HG02870 (cell line): ENCODE data around the gene SPATC1L.

Source experiments
- ATAC-seq: cut with Tn5 transposase; IDR thresholded peaks from one replicate; pipeline ENCODE4 v1.9.1; 2021; ENCODE audit warnings: mild to moderate bottlenecking, moderate library complexity; ENCODE audit not compliant: unreplicated experiment

The SPATC1L gene

DNA sequence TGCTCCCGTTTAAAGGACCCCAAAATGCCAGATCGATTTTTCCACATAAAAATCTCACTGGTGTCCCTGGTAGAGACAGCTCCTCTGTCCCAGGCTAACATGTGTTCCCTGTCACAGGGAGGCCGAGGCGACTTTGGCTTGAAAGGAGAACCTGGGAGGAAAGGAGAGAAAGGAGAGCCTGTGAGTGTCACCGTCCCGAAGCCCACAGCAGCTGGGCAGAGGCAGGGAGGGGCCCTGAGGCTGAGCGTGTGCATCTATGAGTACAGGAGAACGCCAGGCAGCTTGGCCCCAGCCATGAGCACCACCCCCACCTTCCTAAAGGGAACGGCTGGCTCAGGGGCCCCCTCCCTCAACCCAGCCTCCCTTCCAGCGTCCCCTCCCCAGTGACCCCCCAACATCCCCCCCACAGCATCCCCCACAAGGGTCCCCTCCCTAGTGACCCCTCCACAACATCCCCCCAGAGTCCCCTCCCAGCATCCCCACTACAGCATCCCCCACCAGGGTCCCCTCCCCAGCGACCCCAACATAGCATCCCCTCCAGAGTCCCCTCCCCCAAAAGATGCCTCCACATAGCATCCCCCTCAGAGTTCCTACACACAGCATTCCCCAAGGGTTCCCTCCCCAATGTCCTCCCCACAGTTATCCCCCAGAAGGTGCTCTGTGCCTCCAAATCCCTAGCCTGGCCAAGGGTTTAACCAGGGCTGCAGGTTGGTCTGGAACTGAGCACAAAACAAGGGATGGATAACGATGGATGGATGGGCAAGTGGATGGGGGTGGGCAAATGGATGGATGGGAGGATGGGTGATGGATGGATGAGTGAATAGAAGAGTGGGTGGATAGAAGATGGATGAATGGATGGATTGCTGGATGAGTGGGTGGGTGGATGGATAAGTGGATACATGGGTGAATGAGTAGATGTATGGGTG is 61.2 kb downstream of the SPATC1L start:
- ATAC-seq, result no peak

GRCh38 chr21:46122237-46122671 is 62.0 kb downstream of the SPATC1L start:
- ATAC-seq, result no peak

DNA sequence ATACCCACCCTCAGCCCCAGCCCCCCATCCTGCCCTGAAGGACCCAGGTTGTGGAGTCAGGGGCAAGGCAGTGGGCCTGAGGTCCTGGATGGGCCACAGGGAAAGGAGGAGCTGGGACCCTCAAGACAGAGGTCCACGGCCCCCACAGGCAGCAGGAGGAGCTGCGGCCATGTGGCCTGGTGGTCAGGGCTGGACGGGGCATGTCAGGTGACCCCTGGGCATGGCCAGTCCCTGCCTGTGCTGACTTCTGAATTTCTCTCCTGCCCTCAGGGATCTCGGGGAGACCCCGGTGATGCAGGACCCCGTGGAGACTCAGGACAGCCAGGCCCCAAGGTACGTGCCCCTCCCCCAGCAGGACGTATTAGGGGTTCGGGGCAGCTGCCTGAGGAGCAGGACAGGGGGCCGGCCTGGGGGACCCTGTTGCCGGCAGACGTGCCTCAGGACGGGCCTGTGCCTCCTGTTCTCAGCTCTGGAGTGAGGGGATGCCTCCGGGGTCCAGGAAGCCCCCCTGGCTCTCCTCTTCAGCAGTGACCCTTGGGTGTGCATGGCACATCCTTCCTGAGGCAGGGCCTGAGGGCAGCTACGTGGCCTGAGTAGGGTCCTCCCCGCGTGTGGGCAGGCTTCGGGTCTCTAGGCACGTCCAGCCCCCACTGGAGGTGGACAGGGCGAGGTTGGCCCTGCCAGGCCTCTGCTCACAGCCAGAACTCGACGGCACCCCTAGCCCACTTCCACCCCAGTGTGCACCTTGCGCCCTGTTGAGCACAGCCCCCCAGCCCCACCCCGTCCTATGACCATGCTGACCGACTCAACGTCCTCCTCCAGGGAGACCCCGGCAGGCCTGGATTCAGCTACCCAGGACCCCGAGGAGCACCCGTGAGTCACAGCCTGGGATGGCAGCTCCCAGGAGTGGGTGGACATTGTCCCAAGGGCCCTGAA is 62.7 kb downstream of the SPATC1L start:
- no peak for ATAC-seq

GRCh38 chr21:46120301-46121285 is 63.7 kb downstream of the SPATC1L start:
- ATAC-seq, result no peak

- ATAC-seq, result no peak
Observed at GRCh38 chr21:46119637-46120271, 64.5 kb downstream of the SPATC1L start.

DNA sequence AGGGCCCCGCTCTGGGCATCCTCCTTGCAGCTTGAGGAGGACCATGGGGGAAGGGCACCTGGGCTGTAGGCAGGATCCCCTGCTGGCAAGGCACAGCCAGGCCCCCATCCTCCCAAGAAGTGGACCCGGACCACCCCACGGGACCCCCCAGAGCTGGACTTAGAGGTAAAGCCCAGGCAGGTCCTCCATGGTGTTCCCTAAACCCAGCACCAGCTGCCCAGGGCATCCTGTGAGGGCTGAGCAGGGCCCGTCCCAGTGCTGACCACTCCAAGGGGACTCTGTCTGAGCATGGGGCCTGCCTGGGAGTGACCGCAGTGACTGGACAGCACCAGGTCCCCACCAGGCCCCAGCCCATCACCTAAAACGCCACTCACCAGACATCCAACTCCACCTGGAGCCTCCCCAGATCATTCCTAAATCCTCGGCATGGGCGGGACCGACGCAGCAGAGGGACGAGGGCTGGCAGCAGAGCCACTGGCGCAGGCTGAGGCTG is 65.1 kb downstream of the SPATC1L start:
- ATAC-seq, result no peak

- ATAC-seq, result no peak
Observed at GRCh38 chr21:46118316-46119143, 65.7 kb downstream of the SPATC1L start.

DNA sequence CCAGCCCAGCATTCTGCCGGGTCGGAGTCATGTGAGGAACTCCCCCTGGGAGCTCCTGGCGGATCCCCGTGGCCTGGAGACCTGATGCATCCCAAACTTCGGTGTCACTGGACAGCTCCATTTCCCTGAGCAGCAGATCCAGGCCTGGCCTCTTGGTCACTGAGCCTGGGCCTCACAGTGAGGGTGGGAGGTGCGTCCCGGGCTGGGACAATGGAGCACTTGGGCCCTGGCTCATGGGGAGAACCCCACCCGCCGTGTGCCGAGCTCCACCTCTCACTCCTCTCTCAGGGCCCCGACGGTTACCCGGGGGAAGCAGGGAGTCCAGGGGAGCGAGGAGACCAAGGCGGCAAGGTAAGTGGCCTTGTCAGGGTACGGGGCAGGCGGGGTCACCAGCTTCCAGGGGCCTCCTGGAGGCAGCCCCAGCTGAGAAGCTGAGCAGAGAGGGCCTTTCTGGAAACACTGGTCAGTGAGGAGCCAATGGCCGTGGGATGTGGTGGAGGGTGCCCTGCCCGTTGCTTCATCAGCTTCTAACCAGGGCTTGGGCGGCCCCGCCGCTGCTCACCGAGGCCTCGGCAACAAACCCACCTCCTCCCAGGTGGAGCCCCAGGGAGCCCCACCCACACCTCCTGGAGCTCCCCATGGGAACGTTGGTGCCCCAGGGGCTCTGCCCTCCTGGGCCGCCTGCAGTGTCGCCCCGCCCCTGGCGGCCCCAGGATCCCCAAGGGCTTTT is 66.5 kb downstream of the SPATC1L start:
- ATAC-seq, result no peak

DNA sequence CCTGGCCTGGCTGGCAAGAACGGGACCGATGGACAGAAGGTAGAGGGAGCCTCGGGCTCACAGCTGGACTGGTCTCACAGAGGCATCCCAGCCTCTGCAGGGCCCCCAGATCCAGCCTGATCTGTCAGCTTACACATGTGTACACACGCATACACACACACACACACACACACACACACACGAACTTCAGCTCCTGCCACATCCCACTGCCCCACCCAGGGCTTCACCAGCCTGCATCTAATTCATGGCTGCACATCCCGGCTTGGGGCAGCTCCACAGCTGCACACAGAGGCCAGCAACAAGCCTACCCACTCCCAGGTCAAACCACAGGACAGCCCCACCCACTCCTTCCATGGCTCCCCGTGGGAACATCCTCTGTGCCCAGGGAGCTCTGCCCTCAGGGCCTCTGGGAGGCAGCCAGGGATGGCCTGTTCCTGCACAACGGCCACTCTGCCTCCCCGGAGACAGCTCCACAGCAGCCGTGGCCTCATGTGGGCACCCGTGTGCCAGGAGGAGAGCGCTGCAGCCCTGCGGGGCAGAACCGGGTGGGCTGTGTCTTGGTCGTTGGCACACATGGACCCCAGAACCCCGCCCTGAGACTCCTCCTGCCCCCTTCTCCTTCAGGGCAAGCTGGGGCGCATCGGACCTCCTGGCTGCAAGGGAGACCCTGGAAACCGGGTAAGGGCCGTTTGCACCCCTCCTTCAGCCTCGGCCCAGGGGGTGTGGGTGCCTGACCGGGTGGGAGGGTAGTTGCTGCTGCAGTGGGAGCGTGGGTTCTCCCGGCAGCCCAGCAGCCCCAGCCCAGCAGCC is 67.3 kb downstream of the SPATC1L start:
- ATAC-seq, result no peak

DNA sequence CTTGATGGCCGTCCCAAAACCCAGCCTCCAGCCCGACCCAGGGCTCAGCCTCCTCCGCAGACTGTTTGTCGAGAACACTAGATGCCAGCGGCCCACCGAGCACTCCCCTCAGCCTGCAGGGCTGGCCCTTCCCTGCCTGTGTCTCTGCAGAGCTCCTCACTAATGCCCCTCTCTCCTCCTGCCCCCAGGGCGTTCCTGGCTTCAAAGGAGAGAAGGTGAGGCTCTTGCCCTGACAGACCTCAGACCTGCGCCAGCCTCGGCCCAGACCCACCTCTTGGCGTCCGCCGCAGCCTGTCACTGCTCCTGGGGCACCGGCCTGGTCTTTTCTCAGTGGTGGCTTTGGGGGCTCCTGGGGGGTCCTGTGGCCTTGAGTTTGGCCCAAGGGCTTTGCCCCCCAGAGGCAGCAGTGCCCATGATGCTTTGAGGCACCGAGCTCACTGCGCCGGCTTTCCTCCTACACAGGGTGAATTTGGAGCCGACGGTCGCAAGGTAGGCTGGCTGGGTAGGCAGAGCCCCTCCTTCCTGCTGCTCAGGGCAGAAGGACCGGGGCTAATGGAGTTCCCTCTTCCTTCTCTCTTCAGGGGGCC is 68.0 kb downstream of the SPATC1L start:
- ATAC-seq, result no peak

DNA sequence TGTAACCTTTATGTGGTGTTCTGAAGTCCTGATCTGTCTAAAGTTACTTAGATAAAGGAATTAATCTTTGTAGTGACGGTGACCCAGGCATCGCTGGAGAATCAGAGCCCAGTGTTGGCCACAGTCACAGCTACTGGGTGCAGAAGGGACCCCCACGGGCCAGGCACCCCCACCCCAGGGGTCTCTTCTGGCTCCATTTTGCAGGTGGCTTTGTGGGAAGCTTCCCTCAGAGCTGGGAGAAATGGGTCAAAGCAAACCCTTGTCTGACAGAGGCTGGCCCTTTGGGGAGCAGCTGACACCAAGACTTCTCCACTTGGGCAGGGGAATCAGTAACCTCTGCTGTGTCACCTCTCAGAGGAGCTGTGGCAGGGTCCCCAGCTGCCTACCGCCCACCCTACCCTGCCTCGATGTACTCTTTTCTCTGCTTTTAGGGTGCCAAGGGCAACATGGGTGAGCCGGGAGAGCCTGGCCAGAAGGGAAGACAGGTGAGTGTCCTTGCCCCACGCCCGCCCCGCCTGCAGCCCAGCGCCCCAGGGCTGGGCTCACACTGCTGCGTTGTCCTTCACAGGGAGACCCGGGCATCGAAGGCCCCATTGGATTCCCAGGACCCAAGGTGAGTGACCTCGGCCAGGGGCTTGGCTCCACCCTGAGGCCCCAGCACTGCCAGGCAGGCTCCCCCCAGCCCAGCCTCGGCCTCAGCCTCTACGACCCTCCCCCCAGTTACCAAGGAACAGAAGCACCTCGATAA is 68.6 kb downstream of the SPATC1L start:
- ATAC-seq, result no peak

DNA sequence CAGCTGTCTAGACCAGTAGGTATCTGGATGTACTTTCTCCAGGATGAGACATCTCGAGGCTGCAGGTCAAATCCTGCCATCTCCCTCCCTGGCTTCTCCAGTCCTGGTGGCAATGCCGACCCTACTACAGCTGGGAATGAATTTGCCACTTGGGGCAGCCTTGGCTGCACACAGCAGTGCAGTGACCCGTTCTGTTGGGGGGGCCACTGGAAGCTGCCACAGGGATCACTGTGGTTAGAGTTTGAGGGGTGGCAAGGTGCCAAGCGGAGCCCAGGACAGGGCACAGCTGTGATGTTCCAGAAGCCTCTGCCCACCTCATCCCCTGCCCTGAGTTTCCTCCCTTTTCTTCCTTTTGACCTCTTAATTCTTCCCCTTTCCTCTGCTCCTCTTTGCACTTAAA is 69.3 kb downstream of the SPATC1L start:
- no peak for ATAC-seq

DNA sequence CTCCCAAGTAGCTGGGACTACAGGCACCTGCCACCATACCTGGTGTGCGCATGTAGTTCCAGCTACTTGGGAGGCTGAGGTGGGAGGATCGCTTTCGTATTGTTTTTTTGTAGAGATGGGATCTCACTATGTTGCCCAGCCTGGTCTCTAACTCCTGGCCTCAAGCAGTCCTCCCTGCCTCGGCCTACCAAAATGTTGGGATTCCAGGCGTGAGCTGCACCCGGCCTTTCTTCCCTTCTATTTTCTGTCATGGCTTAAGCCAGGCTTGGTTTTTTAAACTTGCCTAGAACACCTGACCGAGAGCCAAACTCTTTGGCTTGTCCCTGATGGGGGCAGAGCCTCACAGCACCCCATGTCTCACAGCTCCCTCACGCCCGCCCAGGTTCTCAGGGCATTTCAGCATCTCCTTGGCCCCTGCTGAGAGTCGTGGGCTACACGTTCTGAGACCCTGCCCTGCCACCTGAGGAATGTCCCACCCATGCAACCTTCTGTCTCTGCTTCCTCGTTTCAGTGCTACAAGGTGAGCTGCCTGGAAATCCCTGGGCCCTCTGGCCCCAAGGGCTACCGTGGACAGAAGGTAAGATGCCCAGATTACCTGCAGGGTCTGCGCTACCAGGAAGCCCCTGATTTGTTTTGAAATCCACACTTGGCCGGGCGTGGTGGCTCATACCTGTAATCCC is 70.6 kb downstream of the SPATC1L start:
- no peak for ATAC-seq

DNA sequence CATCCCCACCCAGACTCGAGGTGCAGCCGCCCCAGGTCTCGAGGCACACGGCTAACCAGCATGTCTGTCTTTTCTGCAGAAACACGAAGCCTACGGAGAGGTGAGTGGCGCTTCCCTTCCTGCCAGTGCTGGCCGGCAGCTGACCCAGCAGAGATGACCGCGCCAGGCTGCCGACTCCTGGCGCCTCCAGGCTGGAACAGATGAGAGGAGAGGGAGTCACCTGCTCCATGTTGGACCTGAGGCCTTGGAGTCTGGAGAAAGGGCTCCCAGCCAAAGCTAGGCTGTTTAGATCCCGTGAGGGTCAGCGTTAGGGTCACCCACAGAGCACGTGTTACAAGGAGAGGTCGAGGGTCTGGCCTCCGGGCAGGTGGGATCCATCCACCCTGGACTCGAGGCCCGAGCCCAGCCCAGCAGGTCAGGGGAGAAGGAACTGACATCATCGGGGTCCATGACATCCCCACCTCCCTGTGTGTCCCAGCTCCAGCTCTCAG is 71.5 kb downstream of the SPATC1L start:
- ATAC-seq, result no peak

DNA sequence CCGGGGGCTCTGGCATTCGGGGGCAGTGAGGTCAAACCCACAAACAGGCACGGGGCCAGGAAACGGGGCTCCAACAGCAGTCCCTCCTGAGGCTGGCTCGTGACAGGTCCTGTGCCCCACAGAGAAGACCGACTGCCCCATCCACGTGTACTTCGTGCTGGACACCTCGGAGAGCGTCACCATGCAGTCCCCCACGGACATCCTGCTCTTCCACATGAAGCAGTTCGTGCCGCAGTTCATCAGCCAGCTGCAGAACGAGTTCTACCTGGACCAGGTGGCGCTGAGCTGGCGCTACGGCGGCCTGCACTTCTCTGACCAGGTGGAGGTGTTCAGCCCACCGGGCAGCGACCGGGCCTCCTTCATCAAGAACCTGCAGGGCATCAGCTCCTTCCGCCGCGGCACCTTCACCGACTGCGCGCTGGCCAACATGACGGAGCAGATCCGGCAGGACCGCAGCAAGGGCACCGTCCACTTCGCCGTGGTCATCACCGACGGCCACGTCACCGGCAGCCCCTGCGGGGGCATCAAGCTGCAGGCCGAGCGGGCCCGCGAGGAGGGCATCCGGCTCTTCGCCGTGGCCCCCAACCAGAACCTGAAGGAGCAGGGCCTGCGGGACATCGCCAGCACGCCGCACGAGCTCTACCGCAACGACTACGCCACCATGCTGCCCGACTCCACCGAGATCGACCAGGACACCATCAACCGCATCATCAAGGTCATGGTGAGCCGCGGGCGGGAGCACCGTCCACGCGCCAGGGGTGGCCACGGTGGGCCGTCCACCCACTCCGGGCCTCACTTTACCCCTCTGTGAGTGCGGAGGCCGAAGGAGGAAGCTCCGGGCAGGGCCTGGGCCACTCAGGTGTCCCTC is 72.2 kb downstream of the SPATC1L start:
- no peak for ATAC-seq
